ENCODE measurements around the gene STK38L.

The STK38L gene

DNA sequence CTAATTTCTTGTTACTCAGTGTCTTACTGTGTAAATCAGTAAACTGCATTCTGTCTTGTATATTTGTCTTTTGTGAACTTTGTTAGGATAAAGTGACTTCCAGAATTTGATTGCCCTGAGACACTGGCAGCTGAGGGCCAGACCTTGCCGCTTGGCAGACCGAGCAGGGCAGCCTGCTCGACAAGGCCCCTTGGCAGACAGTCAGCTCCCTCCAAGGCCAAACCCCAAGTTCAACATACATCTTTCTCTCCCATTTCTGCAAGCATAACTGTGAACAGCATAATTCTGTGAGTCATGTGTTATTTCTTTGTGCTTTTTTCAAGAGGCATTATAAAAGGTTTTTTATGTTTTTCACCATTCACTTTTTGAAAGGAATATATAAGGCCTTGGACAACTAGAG lies 49.4 kb downstream of the STK38L start:
- no peak overlapping the region for H3K4me3 ChIP-seq (ENCODE audit: low read depth, low read length)
- DNase-seq (ENCODE audit: low read depth): no peak
- no peak for TF ChIP-seq CTCF (IDR thresholded peaks at IDR 0.05; ENCODE audit: insufficient read depth, low read depth, low read length, missing control alignments)

- no peak for TF ChIP-seq CTCF (IDR thresholded peaks at IDR 0.05; ENCODE audit: insufficient read depth, low read depth, low read length, missing control alignments)
- no peak overlapping the region for H3K4me3 ChIP-seq (ENCODE audit: low read depth, low read length)
- DNase-seq (ENCODE audit: low read depth): no peak
These were observed 52.6 kb downstream of the STK38L start for GRCh38 chr12:27296674-27297073.

DNA sequence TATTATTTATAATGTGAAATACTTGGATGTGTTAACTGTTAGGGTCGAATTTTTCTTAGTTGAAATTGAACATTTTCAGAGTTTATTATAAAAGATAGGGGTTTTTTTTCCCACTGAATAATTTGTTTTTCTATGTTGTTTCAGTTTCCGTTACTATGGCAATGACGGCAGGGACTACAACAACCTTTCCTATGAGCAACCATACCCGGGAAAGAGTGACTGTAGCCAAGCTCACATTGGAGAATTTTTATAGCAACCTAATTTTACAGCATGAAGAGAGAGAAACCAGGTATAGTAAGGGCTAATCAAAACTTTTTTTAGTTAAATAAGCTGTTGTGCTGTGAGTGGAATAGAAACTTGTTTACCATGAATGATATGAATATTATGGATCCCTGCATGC lies 53.5 kb downstream of the STK38L start:
- no peak for DNase-seq (ENCODE audit: low read depth)
- no peak for TF ChIP-seq CTCF (IDR thresholded peaks at IDR 0.05; ENCODE audit: insufficient read depth, low read depth, low read length, missing control alignments)
- H3K4me3 ChIP-seq (ENCODE audit: low read depth, low read length): no peak overlapping the region

GRCh38 chr12:27299102-27299501 lies 55.0 kb downstream of the STK38L start:
- no peak for TF ChIP-seq CTCF (IDR thresholded peaks at IDR 0.05; ENCODE audit: insufficient read depth, low read depth, low read length, missing control alignments)
- no peak for DNase-seq (ENCODE audit: low read depth)
- no peak overlapping the region for H3K4me3 ChIP-seq (ENCODE audit: low read depth, low read length)

DNA sequence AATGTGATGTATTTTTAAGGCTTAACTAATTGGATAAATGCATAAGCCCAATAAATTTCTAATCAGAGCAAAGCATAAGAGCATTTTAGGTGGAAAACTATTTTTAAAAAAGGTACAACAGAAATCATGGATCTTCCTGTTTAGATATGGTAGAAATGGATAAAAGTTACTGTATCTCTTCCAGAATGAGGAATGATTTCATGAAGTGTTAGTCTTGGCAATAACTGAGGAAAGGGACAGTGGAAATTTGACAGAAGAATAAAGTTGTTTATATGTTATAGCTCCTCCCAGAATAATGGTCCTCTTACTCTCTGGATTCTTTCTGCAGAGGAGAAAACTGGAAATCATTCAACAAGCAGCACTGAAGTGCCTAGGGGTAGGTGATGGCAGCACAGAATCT lies 56.1 kb downstream of the STK38L start:
- no peak for TF ChIP-seq CTCF (IDR thresholded peaks at IDR 0.05; ENCODE audit: insufficient read depth, low read depth, low read length, missing control alignments)
- H3K4me3 ChIP-seq (ENCODE audit: low read depth, low read length): no peak overlapping the region
- no peak for DNase-seq (ENCODE audit: low read depth)

- no peak overlapping the region for H3K4me3 ChIP-seq (ENCODE audit: low read depth, low read length)
- TF ChIP-seq CTCF (IDR thresholded peaks at IDR 0.05; ENCODE audit: insufficient read depth, low read depth, low read length, missing control alignments): no peak
- no peak for DNase-seq (ENCODE audit: low read depth)
These were observed 59.3 kb downstream of the STK38L start for GRCh38 chr12:27303139-27304111.

Data from GM12865 (cell line).